HG03575 (cell line): ENCODE measurements around the gene MMP15.

Experiments
- ATAC-seq: cut with Tn5 transposase; IDR thresholded peaks from one replicate; pipeline ENCODE4 v1.9.1; 2021; ENCODE audit not compliant: unreplicated experiment, insufficient number of reproducible peaks, low FRiP score; ENCODE audit errors: extremely low read depth

MMP15 gene

DNA sequence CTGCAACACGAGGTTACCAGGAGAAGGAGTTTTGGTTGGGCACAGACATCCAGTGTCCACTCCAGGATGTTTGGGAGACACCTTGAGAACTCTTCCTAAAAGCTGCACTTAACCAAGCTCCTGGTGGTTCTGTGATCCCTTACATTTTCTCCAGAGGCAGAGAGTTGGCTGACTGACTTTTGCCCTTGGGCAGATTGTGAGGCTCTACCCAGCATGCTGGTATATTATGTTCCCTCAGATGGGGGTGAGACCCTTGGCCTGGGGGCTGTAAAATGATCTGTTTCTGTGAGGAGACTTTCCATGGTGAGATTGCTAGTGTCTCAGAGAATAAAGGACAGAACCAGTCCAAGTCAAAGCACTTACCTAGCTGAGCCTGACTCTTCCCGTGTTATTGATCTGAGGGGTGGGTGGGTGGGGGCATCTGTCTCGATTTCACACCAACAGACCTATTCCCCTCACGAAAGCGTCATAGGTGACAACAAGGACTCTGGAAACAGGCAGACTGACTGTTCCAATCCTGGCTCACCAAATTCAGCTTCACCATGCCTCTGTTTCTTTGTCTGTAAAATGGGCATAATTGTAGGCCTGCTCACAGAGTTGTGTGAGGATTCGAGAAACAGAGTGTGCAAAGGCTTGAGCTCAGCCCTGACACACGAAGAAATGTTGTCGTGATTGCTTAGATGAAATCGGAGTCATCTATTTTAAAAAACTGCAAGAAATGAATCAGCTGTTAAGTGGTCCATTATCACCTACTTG lies 12.2 kb upstream of the MMP15 start:
- no peak for ATAC-seq

DNA sequence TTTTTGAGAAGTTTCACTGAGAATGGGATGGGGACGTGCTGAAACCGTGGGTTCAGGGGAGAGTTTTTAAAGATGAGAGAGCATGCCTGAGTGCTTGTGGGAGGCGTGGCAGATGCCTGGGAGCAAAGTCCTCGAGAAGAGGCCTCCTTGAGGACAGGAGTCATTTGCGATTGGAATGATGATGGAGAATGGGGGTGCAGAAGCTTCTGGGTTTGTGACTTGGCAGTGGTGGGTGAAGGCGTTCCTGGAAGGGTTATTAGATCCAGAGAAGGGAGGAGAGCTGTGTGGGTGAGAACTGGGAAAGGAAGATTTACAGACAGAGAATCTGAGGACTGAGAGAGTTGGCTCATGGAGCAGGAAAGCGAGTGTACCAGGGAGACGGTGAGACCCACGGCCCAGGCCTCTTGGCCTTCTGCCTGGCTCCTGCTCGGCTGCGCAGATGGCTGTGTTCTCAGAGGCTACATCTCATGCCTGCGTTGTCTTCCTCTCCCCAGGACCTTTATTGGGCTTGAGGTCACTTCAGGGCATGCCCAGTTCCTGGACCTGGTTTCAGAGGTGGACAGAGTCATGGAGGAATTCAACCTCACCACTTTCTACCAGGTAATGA lies 8.6 kb upstream of the MMP15 start:
- ATAC-seq: no peak

DNA sequence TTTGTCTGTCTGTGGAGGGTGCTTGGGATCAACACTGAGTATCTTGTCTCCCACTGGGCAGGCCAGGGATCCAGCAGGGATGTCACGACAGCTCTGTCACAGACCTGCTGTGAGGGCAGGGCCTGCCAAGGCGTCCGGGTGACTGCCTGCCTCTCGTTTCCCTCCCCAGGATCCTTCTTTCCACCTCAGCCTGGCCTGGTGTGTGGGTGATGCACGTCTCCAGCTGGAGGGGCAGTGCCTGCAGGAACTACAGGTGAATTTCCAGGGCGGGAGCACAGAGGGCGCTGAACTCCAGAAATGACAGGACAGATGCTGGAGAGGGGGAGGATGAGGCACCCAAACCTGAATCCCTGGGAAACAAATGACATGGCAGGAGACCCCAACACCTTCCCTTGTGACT lies 6.8 kb upstream of the MMP15 start:
- no peak for ATAC-seq

DNA sequence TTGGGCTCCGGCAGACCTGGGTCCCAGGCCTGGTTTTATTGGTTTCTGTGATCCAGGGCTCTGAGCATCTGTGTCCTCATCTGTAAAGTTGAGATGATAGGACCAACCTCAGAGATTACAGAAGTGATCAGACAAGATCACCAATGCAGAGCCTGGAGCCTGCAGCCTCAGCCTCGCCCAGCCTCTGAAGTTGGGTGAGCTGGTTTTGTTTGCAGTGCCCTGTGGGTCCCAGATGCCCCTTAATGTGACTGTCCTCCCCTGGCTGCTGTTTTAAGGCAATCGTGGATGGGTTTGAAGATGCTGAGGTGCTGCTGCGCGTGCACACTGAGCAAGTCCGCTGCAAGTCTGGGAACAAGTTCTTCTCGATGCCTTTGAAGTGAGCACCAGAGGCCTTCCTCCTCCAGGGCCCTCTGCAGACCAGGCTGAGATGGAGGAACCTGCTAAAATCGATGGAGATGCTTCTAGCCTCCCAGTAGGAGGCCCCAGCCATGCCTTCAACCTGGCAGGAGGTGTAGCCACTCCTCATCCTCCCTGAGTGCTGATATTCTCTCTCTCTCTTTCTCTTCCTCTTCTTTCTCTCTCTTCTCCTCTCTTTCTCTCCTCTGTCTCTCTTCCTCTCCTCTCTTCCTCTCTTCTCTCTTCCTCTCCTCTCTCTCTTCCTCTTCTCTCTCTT lies 5.6 kb upstream of the MMP15 start:
- no peak for ATAC-seq

DNA sequence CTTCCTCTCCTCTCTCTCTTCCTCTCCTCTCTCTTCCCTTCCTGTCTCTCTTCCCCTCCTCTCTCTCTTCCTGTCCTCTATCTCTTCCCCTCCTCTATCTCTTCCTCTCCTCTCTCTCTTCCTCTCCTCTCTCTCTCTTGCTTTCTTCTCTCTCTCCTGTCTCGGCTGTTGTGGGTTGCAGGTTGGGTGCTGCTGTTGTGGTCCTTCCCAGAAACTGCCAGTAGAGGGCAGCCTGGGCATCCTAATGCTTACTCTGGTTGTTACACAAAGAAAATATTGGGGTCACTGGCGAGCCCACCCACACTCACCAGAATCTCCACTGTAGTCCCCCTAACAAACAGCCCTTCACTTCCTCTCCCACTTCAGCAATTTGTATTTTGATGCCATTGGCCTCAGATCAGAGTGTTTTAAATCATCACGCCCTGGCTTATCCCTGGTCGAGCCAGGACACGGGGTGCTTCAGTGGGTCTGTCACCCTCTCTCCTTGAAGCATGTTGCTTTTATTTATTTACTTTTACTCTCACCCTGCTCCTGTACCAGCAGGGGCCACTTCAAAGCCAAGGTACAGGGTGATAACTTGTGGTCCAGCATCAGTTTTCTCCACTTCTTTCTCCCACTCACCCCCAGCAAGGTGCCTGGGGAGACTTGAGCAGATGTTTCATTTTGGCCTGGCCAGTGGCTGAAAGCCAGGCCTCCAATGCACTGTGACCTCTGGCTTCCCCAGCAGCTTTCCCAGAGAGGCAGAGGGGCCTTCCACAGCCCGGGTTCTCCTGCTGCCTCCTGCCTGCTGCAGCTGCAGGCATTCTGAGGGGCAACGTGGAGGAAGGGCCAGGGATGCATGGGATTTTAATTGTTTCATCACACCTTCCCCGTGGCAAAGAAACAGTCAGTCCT lies 4.7 kb upstream of the MMP15 start:
- no peak for ATAC-seq

DNA sequence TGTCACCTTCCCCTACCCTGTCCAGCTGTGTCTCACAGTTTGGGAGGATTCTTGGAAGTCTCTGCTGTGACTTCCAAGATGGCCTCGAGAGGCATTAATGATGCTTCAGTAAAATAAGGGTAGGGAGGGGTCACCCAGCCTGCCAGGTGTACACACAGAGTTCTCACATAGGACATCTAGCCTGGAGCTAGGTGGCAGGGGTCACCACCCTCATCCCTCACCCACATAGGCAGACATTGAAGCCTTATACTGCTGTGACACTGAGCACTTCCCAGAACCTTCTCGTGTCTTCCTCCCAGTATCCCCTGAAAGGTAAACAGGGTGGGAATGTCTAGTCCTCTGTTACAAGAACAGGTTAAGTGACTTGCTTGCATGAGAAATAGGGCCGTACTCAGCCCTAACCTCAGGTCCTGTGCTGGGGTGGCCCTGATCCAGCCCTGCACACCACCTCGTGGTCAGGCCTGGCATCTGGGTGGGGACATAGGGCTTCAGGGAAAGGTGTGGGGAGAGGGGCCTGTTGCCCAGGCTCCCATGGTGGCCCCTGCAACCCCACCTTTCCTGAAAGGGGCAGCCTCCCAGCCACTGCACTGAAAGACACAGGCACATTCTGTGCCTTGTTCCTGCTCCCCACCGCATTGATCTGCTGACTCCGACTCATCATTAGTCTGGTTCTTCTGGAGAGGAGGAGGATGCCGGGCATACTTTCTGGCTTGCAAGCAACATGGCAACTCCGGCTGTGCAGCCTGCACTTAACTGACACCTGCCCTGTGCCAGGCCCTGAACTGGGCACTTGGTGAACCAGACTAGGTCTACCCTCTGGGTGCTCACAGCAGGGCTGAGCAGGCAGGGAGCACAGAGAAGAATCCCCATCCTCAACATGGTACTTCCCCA lies 3.6 kb upstream of the MMP15 start:
- ATAC-seq: no peak

DNA sequence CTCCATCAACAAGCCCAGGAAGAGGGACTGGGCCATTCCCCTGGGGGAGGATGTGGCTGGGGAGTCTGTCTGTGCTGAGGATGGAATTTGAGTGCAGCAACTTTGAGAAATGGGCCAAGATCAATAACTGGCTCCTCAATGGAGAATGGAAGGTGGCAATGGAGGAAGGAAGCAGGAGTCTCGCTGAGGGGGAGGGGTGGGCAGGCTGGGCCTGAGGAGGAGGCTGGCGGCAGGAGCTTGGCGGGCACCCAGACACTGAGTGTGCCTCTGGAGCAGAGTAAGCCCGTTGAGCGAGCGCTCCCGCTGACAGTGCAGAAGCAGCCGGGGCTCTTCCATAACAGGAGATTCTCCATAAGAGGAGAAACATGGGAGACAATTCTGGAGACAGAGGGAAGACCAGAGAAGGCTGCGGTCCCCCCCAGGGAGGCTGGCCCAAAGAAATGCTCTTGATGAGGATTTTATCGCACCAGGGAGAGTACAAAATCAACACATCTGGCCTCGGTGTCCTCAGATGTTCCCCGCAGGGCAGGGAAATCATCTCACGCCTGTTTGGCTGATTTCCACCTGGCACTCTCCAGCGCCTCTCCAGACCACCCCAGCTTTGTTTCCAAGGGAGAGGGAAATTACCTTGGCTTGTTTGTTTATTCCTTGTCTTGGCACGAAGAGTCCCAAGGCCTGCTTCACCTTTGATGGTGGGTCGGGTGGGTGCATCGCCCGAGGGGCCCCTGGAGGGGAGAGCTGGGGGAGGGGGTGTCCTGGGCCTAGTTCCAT lies 2.8 kb upstream of the MMP15 start:
- ATAC-seq: no peak

DNA sequence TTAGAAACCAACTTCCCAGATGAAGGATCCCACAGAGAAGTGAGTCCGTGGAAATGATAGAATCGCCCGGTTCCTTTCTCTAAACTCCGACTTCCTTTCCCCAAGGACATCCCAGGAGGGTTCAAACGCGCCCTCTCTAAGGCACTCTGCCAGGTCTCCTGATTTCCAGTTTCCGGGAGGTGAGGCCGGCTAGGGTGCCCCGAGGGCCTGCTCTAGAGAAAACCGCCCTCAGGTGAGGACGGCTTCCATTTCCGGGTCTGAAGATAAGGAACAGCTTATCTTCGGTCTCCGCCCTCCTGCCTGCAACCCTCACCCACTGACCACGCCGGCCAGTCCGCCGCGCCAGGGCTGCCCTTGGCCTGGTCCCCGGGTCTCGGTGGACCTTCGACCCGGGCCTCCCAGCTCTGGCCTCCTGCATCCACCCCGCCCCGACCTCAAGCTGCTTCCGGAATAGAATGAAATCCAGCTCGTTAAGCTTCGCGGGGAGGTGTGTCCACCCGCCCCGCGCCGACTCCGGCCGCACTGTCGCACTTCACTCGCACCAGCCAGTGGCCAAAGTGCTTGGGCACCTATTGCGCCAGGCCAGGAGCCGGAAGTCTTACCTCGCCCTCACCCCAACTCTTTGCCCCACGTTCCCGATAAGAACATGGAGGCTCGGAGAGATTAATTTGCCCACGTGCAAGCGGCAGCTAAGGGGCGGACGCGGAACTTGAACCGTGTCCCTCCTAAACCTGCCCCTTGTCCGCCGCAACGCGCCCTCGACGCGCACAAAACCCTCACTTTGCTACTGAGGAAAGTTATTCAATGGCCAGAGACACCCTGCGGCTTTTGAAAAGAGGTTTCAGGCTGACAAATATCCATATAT lies 836 bp upstream of the MMP15 start:
- ATAC-seq: no peak

DNA sequence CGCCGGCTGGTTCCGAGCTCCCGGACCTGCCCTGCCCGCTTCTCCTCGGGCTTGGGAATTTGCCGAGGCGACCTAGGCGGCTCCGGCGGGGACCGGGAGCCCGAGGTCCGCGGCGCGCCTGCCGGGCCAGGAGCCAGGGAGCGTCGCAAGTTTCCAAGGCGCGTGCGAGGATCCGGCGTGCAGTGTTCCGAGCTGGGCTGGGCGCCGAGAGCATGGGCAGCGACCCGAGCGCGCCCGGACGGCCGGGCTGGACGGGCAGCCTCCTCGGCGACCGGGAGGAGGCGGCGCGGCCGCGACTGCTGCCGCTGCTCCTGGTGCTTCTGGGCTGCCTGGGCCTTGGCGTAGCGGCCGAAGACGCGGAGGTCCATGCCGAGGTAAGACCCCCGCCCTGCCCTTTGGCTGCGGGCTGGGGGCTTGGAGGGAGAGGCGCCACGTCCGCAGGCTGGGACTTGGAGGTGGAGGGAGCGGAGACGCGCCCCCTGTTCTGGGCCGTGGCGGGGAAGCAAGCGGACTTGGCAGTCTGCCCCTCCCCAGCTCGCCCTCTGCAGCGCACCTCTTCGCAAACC lies 668 bp downstream of the MMP15 start:
- ATAC-seq: no peak

DNA sequence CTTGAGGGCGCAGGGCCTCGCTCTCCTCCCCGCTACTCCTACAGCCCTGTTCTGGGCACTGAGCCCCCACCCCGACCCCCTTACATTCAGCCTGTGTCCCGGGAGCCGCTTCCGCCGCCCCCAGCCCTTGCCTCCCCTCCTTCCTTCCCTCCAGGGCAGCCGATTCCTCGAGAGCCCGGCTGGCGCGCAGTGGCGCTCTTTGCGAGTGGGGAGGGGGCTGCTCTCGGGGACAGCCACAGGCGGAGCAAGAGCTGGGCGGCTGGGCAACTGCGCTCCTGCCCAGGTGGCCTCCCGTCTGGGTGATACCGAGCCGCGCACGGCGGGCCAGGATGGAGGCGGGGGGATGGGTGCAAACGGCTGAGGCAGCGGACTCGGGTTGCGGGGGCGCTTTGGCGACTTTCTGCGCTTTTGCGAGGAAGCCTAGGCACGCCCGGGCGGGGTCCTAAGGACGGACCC lies 1.2 kb downstream of the MMP15 start:
- ATAC-seq: no peak

DNA sequence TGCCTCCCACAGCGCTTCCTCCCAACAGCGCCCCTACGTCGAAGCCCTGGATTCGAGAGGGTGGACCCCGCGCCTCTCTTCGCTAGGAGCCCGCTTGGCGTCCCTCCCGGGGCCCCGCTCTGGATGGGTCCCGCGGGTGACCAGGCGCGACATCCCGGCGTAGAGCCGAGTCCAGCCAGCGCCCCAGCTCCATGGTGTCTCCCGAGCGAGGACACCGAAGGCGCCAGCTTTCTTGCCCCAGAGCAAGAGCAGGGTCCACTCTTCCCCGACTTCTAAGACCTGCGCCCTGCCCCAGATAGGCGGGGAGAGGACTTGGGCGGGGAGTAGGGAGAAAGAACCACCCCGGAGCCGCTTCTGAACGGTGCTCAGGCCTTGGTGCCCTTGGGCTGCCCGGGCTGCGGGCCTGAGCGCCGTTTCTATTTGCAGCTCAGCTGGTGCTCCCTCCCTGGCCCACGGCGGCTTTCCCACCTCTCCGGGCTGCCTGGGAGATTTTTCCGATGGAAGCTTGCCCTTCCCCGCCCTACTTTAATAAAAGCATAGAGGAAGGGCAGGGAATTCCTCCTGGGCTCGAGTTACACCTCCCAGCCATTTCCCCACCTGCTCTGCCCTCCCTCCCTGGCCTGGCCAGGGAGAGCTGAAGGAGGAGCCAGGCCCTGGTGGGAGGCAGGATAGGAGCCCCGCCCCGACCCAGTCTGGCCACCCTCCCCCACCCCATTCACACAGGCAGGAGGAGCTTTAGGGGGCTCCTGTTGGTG lies 1.8 kb downstream of the MMP15 start:
- ATAC-seq: no peak

DNA sequence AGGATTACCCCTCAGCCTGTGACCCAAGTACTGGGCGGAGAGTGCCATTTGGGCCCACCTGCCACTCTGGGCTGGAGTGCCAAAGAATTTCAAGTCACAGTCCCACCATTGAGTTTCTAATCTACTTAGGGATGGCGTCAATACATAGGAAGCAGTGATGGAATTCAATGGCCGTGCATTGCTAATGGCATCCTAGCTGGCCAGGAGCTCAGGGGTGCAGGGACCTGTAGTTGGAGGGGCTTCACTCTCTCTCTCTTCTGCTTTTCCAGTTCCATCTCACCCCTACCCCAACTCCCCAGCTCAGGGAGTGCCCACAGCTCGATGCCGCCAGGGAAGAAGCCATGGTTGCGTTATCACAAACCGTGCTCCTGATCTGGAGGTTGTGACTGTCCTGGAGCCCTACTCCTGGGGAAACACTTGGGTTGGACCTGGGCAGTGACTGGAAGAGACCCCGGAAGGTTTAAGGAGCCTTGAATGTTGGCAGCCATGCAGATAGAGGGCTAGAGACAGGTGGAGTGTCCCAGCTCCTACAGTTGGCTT lies 2.4 kb downstream of the MMP15 start:
- no peak for ATAC-seq

DNA sequence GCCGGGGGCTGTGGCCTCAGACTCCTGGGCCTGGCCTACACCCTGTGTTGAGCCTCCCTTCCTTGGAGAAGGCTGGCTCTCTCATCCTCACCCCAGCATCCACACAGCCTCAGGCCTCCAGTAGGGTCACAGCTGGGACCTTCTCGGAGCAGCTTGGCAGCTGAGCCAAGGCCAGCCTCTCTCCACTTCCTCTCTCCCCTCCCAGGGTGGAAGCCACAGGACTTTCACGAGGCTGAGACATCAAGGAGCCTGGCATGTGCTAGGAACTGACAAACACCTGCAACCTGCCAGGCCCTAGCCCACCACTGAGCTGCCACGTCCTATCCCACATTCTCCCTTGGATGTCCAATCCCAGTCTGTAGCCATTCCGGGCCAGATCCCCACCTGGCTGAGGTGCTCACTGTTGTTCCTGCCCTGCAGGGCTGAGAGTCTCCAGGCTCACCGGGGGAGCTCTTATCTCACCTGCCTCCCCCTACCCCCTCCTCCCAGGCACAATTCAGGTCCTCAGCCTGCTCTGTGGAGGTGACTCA lies 3.1 kb downstream of the MMP15 start:
- no peak for ATAC-seq

DNA sequence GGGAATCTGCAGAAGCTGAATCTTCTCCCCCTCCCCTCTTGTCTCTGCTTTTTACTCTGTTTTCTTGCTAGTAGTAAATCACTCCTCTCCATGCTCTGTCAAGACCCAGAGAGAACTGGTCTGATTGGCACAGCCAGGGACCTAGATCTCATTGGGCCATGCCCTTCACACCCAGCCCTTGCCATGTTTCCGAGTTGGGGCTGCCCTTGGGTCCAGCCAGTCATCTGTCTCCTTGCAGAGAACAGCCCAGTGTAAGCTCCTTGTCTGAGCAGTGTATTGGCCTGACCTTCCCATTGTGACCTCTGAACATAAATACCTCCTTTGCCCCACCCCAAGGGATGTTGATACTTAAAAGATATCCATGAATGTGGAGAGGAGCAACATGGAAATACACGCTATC lies 3.9 kb downstream of the MMP15 start:
- ATAC-seq: no peak

DNA sequence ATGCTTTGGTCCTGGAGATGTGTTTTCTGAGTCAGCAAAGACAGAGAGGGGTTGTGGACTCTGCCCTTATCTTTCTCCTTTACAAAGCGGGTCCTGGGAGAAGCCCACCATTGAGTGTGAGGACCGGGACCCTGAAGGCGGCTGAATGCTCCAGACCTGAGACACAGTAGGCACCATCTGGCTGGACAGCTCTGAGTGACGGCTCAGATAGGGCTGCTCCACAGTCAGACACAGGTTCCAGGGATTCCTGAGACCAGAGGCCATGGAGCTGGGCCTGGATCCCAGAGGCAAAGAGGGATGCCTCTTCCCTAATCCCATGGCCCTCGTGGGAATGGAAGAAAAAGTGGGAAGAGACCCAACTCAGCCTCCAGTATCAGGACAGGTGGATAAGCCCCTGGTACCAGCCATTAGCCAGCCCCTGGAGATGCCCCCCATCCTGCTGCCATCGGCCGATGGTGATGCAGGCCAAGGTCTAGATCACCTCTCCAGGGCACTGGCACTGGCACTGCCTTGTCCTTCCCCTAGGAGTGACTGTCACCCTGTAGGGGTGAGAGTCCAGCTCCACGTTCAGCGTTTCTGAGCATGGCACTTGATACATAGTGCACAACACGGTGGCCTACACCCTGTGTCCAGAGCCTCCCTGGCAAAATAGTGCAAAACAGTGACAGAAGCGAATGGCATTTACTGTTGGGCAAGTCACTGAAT lies 4.7 kb downstream of the MMP15 start:
- no peak for ATAC-seq
